GM12891 (cell line): ENCODE measurements around the gene ZBTB48.

Source experiments
- DNase-seq: peaks from one replicate; pipeline ENCODE4 v3.0.0; 2011; ENCODE audit warnings: low spot score; ENCODE audit not compliant: insufficient read length
- FAIRE-seq: peaks from 2 replicates; lab custom pipeline; 2011; peaks lifted over from hg19 to GRCh38; lab: Jason Lieb, UNC
- PAX5 ChIP-seq: IDR thresholded peaks from 2 replicates; pipeline ENCODE4 v1.6.1; 2011; ENCODE audit warnings: low read length, moderate library complexity, mild to moderate bottlenecking; ENCODE audit not compliant: insufficient read depth, severe bottlenecking
- POLR2A ChIP-seq: IDR thresholded peaks from 2 replicates; pipeline ENCODE4 v1.6.1; 2011; ENCODE audit warnings: low read depth, low read length, control low read depth
- POLR2AphosphoS5 ChIP-seq: IDR thresholded peaks from 2 replicates; pipeline ENCODE4 v1.6.1; 2011; ENCODE audit warnings: low read depth, low read length, control low read depth
- POU2F2 ChIP-seq: IDR thresholded peaks from 2 replicates; pipeline ENCODE4 v1.6.1; 2011; ENCODE audit warnings: low read depth, mild to moderate bottlenecking, control low read depth, low read length, moderate library complexity
- SPI1 ChIP-seq: IDR thresholded peaks from 2 replicates; pipeline ENCODE4 v1.6.1; 2011; ENCODE audit warnings: low read depth, low read length, control low read depth
- TAF1 ChIP-seq: IDR thresholded peaks from 2 replicates; pipeline ENCODE4 v1.6.1; 2011; ENCODE audit warnings: low read depth, low read length, control low read depth

Gene ZBTB48

GRCh38 chr1:6590046-6590445, 10.3 kb downstream of the ZBTB48 start:
- TF ChIP-seq TAF1 (no peak), POLR2A (no peak), SPI1 (no peak), PAX5 (no peak), POU2F2 (no peak), POLR2AphosphoS5 (no peak)
- no peak for FAIRE-seq
- no peak for DNase-seq

- TF ChIP-seq POU2F2 (no peak), SPI1 (no peak), POLR2A (no peak), POLR2AphosphoS5 (no peak), PAX5 (no peak)
- FAIRE-seq (no peak), DNase-seq (no peak)
Observed at GRCh38 chr1:6591222-6591621, 11.4 kb downstream of the ZBTB48 start.

GRCh38 chr1:6591644-6592043, 11.8 kb downstream of the ZBTB48 start:
- FAIRE-seq, result no peak
- TF ChIP-seq SPI1 (no peak), POLR2A (no peak), PAX5 (no peak), TAF1 (no peak), POU2F2 (no peak), POLR2AphosphoS5 (no peak)
- DNase-seq, result no peak

- TF ChIP-seq POLR2AphosphoS5 (no peak), POLR2A (no peak), TAF1 (no peak), POU2F2 (no peak), PAX5 (no peak), SPI1 (no peak)
- no peak for FAIRE-seq
- no peak for DNase-seq
Observed at GRCh38 chr1:6592441-6592840, 12.6 kb downstream of the ZBTB48 start.

GRCh38 chr1:6592865-6593593, 13.2 kb downstream of the ZBTB48 start:
- TF ChIP-seq TAF1, result no peak
- TF ChIP-seq POLR2A, result no peak
- TF ChIP-seq SPI1, result no peak
- TF ChIP-seq PAX5, result no peak
- TF ChIP-seq POU2F2, result no peak
- TF ChIP-seq POLR2AphosphoS5, result no peak
- FAIRE-seq (no peak), DNase-seq (no peak)

- no peak for FAIRE-seq
- TF ChIP-seq SPI1 (no peak), PAX5 (no peak), TAF1 (no peak), POLR2AphosphoS5 (no peak), POU2F2 (no peak), POLR2A (no peak)
- no peak for DNase-seq
Observed at GRCh38 chr1:6593810-6594209, 14.0 kb downstream of the ZBTB48 start.

GRCh38 chr1:6594977-6595740, 15.4 kb downstream of the ZBTB48 start:
- DNase-seq, result no peak
- TF ChIP-seq TAF1, result no peak
- no peak for TF ChIP-seq SPI1
- TF ChIP-seq POLR2AphosphoS5, result no peak
- no peak for TF ChIP-seq POLR2A
- no peak for TF ChIP-seq PAX5
- no peak for TF ChIP-seq POU2F2
- no peak for FAIRE-seq

- TF ChIP-seq TAF1, result no peak
- no peak for TF ChIP-seq PAX5
- TF ChIP-seq POU2F2, result no peak
- TF ChIP-seq POLR2AphosphoS5, result no peak
- TF ChIP-seq SPI1, result no peak
- no peak for TF ChIP-seq POLR2A
- no peak for DNase-seq
- FAIRE-seq, result no peak
Observed at GRCh38 chr1:6596351-6596750, 16.6 kb downstream of the ZBTB48 start.

- DNase-seq (no peak), FAIRE-seq (no peak)
- TF ChIP-seq POLR2A (no peak), POU2F2 (no peak), PAX5 (no peak), SPI1 (no peak), POLR2AphosphoS5 (no peak), TAF1 (no peak)
Observed at GRCh38 chr1:6596886-6597776, 17.3 kb downstream of the ZBTB48 start.
